SHP77 (cell line): ENCODE results near the gene HAO2.

Experiments used
- DNase-seq, 2 experiments: peaks; one replicate each; lab custom pipeline; 2025; lab: John Stamatoyannopoulos, UW

The HAO2 gene

GRCh38 chr1:119380304-119380703, 11.7 kb downstream of the HAO2 start:
- DNase-seq = no peak

DNA sequence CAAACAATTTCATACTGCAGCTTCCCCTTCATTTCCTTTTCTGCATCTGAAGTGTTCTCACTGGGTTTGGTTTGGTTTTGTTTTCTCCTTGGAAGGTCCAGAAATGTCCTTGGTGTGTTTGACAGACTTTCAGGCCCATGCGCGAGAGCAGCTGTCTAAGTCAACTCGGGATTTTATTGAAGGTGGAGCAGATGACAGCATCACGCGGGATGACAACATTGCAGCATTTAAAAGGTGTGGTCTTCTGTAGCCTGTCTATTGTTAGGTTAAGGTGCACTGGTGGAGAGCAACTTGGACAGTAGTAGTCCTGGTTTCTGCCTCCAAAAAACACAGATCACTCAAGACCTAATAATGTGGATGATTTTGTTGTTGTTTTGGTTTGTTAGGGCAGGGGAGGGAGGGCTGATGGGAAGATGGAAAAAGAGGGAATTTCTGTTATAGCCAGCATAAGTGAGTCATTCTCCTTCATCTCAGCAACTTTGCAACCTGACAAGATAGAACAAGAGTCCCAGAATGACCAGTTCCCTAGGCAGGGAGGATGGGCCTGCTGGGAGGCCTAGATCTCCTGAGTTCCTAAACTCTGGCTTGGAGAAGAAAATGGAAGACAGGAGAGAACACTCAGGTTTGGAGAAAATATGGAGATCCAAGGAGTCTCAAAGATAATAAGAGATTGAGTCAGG, 12.5 kb downstream of the HAO2 start:
- DNase-seq = no peak

- peak; percentile 54 to 56 for DNase-seq
Measured at GRCh38 chr1:119384591-119384990, 16.0 kb downstream of the HAO2 start.

GRCh38 chr1:119385650-119386049, 17.1 kb downstream of the HAO2 start:
- no peak for DNase-seq

- no peak for DNase-seq
Measured at GRCh38 chr1:119387858-119388257, 19.3 kb downstream of the HAO2 start.

DNA sequence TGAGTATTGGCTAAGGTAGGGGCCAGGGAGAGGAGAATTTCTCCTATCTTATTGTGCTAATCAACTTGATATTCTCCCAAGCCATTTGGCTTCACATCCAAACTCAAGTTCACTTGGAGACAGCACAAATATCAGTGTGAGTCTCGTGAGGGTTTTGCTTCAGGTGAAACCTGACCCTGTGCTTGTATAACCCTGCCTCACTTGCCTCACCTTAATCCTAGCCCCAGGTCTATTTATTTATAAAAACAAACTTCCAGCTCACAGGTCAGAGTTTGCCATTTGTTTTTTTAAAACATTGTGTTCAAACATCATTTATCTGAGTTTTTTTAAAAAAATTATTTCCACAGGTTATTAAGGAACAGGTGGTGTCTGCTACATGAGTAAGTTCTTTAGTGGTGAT, 19.9 kb downstream of the HAO2 start:
- no peak for DNase-seq

- no peak for DNase-seq
Measured at GRCh38 chr1:119390526-119390925, 21.9 kb downstream of the HAO2 start.

GRCh38 chr1:119391749-119392148, 23.2 kb downstream of the HAO2 start:
- no peak for DNase-seq

- no peak for DNase-seq
Measured at GRCh38 chr1:119394085-119394484, 25.5 kb downstream of the HAO2 start.

- no peak for DNase-seq
Measured at GRCh38 chr1:119396982-119397381, 28.4 kb downstream of the HAO2 start.

DNA sequence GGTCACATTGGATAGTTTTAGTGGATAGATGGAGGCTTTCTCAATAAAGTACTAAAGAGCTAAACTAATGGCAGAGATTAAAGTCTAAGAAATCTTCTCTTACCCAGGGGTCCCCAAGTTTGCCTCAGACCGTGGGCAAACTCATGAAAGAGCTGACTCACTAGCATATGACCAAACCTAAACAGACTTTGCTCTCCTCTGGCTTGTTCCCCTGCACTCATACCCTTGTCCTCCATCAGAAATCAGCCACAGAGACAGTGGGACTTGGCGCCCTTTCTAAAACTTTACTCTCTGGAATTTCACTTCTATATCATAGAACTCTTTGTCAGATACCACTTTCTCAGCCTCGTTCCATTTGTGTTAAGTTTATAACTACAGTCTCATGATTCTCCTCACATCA, 29.4 kb downstream of the HAO2 start:
- DNase-seq = no peak

GRCh38 chr1:119404736-119405135, 36.2 kb downstream of the HAO2 start:
- DNase-seq = no peak

- DNase-seq = no peak
Measured at GRCh38 chr1:119409731-119410130, 41.1 kb downstream of the HAO2 start.

DNA sequence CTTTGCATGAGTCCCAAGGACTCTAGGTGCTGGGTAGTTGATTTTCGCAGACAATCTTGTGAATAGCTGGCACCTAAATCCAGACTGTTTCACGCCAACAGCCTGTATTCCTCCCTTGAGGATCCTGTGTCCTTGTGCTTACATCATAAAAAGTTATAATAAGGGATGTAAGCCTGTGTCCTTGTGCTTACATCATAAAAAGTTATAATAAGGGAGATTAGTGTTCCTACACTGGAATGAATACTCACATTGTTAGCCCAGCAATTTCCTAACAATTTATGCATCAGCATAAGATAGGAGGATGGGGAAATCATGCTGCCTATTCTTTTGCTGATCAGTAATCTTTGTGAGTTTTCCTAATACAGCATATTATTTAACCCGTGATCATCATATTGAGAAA, 42.4 kb downstream of the HAO2 start:
- DNase-seq = no peak

DNA sequence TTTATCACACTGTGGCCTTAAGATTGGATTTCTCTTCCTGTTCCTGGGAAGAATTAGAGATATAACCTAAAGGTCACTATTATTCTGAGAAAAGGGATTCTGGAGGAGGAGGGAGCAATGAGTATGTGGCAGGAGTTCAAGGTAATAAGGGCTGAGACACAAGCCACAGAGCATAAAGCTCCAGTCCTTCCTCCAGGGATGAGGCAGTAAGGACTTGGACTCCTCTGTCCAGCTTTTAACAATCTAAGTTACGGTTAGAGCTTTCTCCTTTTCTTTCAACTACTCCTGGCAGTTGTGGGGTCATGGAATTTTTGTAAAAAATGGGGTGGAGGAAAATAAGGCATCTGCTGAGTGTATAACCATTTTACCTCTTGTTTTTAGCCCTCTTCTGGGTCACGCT, 46.4 kb downstream of the HAO2 start, which contains the start of gene HSD3B2:
TSS of gene HSD3B2 (plus strand) at position 201 of the 400 bp plus-strand sequence. CDS start 270 bp downstream, outside the sequence.
- DNase-seq = no peak

- no peak for DNase-seq
Measured at GRCh38 chr1:119416006-119416640, 47.5 kb downstream of the HAO2 start.

GRCh38 chr1:119419109-119419508, 50.5 kb downstream of the HAO2 start:
- DNase-seq = no peak

DNA sequence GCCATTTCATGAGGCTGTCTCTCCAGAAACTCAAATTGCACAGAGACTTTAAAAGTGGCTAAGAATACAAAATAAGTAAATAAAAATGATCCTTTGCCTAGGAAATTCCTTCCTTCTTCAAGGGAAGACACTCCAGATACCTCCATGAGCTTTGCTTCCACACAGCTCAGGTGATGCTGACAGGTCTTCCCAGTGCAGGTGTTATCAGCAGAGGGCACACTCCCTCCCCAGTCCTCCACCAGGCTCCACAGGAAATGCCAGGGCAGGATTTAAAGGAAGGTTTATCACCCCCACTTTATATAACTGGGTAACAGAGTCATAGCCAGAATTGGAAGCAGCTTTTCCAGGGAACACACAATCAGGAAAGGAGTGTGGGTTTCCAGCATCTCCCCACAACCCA, 52.1 kb downstream of the HAO2 start:
- no peak for DNase-seq

DNA sequence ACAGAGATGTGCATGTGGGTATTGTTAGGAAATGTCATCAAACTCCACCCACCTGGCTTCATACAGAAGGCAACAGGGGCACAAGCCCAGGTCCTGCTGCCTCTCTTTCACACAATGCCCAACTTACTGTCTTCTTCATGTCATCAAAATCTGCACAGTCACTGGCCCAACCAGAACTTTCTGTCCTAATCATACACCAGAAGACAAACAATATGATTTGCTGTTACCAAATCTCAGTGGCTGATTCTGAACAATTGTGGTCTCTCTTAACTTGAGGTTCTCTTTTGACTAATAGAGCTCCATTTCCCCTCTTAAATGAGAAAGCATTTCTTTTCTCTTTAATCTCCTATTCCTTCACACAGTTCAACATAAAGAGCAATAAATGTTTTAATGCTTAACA, 54.0 kb downstream of the HAO2 start:
- DNase-seq = no peak

GRCh38 chr1:119428991-119429390, 60.4 kb downstream of the HAO2 start:
- DNase-seq = no peak

DNA sequence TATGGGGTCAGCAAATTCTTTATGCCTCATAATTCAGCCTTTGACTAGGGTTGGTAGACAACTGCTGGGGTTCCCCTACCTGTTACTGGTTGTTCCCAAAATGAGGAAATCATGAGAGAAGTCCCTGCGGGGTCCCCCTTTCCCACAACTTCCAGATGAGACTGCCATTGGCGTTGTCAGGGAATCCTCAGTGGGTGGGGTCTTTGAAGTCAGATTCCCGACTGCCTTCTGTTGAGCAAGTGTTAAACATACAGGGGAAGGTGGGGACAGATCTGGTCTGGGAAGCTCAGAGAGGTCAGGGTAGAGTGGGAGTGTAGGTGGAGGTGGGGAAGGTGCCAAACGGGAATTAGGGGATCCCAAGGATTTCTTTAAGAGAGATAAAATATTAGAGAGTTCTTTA, 61.1 kb downstream of the HAO2 start:
- DNase-seq = no peak

DNA sequence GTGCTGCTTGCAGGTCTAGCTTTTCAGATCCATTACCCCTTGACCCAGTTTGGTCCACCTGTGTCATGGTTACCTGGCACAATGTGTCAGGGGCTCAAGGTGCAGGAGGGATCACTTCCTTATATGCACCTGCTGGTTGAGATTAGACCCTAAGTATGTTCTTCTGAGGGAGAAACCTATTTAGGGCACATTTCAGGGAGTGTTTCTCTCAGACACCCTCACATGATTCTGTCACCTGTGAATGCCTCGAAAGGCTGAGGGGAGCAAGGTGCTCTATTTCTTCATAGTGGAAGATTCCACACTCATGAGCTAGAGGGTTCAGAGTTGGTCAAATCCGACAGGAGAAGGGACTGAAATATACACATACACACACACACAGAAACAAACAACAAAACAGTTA, 61.9 kb downstream of the HAO2 start:
- DNase-seq = no peak

DNA sequence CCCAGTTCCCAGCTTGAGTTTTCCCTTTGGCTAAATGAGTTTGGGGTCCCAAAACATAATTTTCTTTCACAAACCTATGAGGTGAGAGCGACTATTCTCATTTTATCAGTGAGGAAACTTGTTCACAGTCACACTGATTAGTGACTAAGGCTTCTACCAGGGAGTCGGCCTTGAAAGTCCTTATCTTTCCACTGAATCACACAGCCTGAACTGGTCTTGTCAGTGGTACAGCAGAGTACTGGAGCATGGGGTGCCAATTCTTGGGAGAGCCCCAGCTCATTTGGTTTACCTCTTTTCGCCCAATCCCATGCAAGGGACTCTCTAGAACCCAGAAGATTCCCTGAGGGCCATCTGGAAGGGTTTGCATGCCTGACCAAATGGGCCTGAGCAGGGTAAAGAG, 63.3 kb downstream of the HAO2 start:
- no peak for DNase-seq

- no peak for DNase-seq
Measured at GRCh38 chr1:119435052-119435451, 66.5 kb downstream of the HAO2 start.
